ENCODE measurements around the gene DESI1.
A peak's percentile ranks its signal among the peaks of the same experiment; 100 is the strongest.
"Not testable (repeated sequence)": the region's sequence is repeated elsewhere in the genome, so short reads cannot be mapped to it uniquely, and the experiment has no call there.

DESI1 gene

DNA sequence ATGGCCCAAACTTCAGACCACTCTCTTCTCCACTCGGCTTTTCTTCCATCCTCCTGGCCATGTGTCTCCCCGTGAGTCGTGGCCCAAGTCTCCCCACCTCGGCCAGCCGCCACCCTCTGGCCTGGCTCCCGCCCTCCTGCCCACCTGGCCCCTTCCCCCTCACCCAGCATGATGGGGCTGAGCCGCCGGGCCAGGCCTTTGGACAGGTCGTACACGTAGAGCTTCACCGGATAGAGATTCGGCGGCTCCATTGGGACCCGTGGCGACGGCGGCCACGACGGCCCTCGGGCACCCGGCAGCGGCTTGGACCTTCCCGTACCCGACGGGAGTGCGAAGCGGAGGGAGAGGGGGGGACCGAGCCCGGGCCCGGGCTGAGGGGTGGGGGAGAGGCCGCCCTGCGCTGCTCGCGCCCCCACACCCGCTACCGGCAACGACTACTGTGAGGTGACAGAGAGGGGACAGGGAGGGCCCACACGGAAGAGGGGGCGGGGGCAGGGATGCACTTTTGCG lies at the start of gene DESI1:
Gene DESI1 (minus strand): TSS at position 455 of the 510 bp plus-strand sequence. CDS start 204 bp downstream, at position 251.
- peak within 1 kb of the TSS; percentile 99 for H3K4me3 ChIP-seq
- no peaks in the 10 kb centered on the region for H3K27me3 ChIP-seq (ENCODE audit: low read depth)
- in situ Hi-C loops (cut with MboI; ENCODE audit: low sequenced_read_pairs): no loop called here
- DNase-seq (ENCODE audit: low spot score in 2 of 2): peak; percentile 32 to 63
- H3K36me3 ChIP-seq (replicated peaks): peaks cover 42% of the 10 kb centered on the region
- peaks cover 12% of the 10 kb centered on the region for H3K4me1 ChIP-seq
- no peaks in the 10 kb centered on the region for H3K9me3 ChIP-seq

DNA sequence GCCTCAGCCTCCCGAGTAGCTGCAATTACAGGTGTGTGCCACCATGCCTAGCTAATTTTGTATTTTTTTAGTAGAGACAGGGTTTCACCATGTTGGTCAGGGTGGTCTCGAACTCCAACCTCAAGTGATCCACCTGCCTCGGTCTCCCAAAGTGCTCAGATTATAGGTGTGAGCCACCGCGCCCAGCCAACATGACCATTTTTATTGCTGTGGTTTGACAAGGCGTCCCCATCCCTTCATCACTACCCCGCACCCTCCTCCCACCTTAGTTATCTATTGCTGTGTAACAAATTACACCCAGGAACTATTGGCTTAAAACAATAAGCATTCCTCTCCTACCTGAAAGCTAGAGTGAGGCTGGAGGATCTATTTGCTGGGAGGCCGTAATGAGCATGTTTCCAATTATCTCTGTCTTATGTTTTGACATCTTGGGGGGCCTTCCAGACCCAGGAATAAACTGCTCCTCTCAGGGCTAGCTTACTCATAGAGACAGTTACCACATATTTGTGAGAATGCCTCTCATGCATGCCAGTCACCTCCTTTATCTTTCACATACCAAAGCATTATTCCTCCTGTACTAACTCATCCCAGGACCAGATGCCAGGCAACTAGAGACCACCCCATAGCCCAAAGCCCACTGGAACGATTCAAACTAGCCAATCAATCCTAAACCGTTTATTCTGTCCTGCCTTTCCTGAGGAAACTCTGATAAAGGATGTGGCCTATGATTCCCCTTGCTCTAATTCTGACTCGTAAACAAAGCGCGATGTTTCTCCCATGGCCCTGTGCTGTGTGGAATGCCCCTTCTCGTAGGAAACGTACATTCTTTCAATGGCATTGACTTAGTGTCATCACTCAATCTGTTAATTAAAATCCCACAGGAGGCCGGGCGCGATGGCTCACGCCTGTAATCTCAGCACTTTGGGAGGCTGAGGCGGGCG lies 48.4 kb upstream of the DESI1 start:
- Histone ChIP-seq H3K9me3 (no peaks in the 10 kb centered on the region), H3K27me3 (ENCODE audit: low read depth) (no peaks in the 10 kb centered on the region), H3K36me3 (replicated peaks) (peaks cover 28% of the 10 kb centered on the region), H3K4me3 (no peak overlapping the region), H3K4me1 (peaks cover 15% of the 10 kb centered on the region)
- DNase-seq (ENCODE audit: low spot score in 2 of 2): no peak
- in situ Hi-C loops (cut with MboI; ENCODE audit: low sequenced_read_pairs): no loop called here

DNA sequence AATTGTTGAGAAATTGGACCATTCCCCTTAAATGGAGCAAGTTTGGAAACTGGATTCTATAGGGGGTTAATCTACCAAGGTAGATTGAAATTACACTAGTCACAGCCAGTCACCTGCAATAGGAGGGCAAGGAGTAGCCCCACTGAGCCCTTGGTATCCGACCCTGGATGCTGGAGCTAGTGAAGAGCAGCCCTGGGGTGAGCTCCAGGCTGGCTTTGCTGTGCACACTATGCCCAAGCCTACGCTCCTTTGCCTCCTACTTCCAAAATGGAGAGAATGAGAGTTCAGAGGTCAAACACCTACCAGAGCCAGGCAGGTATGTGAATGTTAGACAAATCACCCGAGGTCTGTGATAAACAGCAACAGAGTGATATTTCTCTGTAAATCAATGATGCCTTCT lies 44.1 kb upstream of the DESI1 start:
- H3K36me3 ChIP-seq (replicated peaks): peaks cover 55% of the 10 kb centered on the region
- in situ Hi-C loops (cut with MboI; ENCODE audit: low sequenced_read_pairs): no loop called here
- H3K4me1 ChIP-seq: peaks cover 15% of the 10 kb centered on the region

DNA sequence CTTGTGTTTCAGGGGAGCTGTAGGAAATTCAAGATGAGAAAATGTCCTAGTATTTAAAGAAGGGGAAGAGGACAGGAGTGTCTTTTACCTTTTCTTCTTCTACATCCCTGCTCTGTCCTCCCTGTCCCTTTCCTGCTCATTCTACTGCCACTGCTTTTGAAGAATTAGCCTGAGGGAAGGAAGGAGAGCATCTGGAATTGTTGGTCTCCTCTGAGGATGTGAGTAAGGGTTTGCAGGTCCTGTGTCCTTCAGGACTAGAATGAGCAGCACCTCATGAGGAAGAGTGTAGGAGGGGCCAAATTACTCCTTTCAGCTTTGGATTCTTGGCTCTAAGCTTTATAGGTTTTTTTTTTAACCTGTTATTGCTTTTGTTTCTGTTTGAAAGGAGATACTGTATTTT lies 43.6 kb upstream of the DESI1 start:
- Histone ChIP-seq H3K27me3 (ENCODE audit: low read depth) (no peaks in the 10 kb centered on the region), H3K36me3 (replicated peaks) (peaks cover 60% of the 10 kb centered on the region), H3K9me3 (no peaks in the 10 kb centered on the region), H3K4me1 (peaks cover 15% of the 10 kb centered on the region), H3K4me3 (no peak overlapping the region)
- in situ Hi-C loops (cut with MboI; ENCODE audit: low sequenced_read_pairs): no loop called here
- DNase-seq (ENCODE audit: low spot score in 2 of 2): no peak

More for the DNA sequence above, 44.1 kb upstream of the DESI1 start:
- no peaks in the 10 kb centered on the region for H3K27me3 ChIP-seq (ENCODE audit: low read depth)
- DNase-seq (ENCODE audit: low spot score in 2 of 2): no peak
- H3K4me3 ChIP-seq: no peak overlapping the region
- no peaks in the 10 kb centered on the region for H3K9me3 ChIP-seq

DNA sequence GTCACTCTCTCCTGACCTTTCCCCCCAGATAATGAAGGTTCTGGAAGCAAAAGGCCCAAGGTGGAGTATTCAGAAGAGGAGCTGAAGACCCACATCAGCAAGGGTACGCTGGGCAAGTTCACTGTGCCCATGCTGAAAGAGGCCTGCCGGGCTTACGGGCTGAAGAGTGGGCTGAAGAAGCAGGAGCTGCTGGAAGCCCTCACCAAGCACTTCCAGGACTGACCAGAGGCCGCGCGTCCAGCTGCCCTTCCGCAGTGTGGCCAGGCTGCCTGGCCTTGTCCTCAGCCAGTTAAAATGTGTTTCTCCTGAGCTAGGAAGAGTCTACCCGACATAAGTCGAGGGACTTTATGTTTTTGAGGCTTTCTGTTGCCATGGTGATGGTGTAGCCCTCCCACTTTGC lies 42.8 kb upstream of the DESI1 start:
- H3K9me3 ChIP-seq; H3K27me3 ChIP-seq (ENCODE audit: low read depth); in situ Hi-C loops (cut with MboI; ENCODE audit: low sequenced_read_pairs); DNase-seq (ENCODE audit: low spot score in 2 of 2); H3K4me3 ChIP-seq: not testable (repeated sequence)
- peaks cover 69% of the 10 kb centered on the region for H3K36me3 ChIP-seq (replicated peaks)
- H3K4me1 ChIP-seq: peaks cover 15% of the 10 kb centered on the region

DNA sequence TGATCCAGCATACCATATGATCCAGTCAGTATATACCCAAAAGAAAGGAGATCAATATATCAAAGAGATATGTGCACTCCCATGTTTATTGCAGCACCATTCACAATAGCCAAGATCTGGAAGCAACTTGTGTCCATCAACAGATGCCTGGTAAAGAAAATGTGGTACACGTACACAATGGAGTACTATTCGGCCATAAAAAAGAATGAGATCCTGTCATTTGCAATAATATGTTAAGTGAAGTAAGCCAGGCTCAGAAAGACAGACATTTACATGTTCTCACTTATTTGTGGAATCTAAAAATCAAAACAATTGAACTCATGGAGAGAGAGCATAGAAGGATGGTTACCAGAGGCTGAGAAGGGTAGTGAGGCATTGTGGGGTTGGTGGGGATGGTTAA lies 40.9 kb upstream of the DESI1 start:
- H3K4me3 ChIP-seq: no peak overlapping the region
- DNase-seq (ENCODE audit: low spot score in 2 of 2): no peak
- H3K4me1 ChIP-seq: peaks cover 4% of the 10 kb centered on the region
- H3K27me3 ChIP-seq (ENCODE audit: low read depth): no peaks in the 10 kb centered on the region
- no peaks in the 10 kb centered on the region for H3K9me3 ChIP-seq
- peaks cover 86% of the 10 kb centered on the region for H3K36me3 ChIP-seq (replicated peaks)
- in situ Hi-C loops (cut with MboI; ENCODE audit: low sequenced_read_pairs): no loop called here

DNA sequence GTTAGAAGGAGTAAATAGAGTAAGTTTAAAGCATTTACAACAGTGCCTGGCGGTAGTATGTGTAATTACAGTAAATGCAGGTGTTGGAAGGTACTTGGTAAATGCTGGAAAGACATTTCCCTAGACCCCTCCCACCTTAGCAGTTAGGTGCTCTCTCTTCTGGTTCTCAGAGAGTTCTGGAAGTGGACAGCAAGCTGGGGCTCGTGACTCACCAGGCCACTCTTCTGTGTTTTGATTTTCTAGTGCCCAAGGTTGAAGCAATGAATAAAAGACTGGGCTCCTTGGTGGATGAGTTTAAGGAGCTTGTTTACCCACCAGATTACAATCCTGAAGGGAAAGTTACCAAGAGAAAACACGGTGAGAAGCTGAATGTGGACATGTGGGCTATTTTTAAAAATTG lies 40.2 kb upstream of the DESI1 start:
- no peak for DNase-seq (ENCODE audit: low spot score in 2 of 2)
- H3K4me1 ChIP-seq: no peaks in the 10 kb centered on the region
- in situ Hi-C loops (cut with MboI; ENCODE audit: low sequenced_read_pairs): no loop called here
- peaks cover 90% of the 10 kb centered on the region for H3K36me3 ChIP-seq (replicated peaks)
- no peak overlapping the region for H3K4me3 ChIP-seq
- no peaks in the 10 kb centered on the region for H3K27me3 ChIP-seq (ENCODE audit: low read depth)
- H3K9me3 ChIP-seq: no peaks in the 10 kb centered on the region

DNA sequence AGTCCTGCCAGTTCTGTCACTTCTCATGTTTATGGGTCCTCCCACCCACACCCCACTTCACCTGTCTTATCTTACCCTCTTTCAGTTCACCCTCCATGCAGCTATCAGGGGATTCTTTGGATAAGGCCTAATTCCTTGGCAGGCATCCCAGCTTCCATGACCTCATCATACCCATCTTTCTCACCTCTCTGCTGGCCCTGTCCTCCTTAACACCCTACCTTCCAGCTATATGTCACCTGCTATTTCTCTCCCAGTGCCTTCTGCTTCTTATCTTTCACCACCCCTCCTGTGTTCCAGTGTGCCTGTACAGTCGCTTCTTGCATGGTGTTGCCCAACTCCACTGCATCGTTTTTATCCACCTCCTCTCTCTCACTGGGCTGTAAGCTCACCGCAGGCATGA lies 39.6 kb upstream of the DESI1 start:
- H3K4me3 ChIP-seq: no peak overlapping the region
- no peaks in the 10 kb centered on the region for H3K27me3 ChIP-seq (ENCODE audit: low read depth)
- in situ Hi-C loops (cut with MboI; ENCODE audit: low sequenced_read_pairs): no loop called here
- no peaks in the 10 kb centered on the region for H3K4me1 ChIP-seq
- no peaks in the 10 kb centered on the region for H3K9me3 ChIP-seq
- peaks cover 93% of the 10 kb centered on the region for H3K36me3 ChIP-seq (replicated peaks)
- no peak for DNase-seq (ENCODE audit: low spot score in 2 of 2)

DNA sequence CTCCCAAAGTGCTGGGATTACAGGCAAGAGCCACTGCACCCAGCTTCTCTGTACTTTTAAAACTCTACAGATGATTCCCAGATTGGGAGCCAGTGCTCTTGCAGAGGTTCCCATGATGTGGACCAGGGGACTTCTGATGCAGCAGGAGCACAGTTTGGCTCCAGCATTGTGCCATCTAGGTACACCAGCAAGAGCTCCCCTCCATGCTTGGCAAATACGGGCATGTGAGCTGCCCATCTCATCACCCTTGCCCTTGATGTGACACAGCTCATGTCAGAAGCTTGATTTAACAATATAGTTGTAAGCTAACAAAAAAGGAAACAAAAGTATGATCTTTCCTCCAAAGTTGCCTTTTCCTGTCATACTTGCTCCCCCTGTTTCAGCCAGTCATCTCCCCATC lies 39.1 kb upstream of the DESI1 start:
- peaks cover 93% of the 10 kb centered on the region for H3K36me3 ChIP-seq (replicated peaks)
- in situ Hi-C loops (cut with MboI; ENCODE audit: low sequenced_read_pairs): no loop called here
- DNase-seq (ENCODE audit: low spot score in 2 of 2): no peak

DNA sequence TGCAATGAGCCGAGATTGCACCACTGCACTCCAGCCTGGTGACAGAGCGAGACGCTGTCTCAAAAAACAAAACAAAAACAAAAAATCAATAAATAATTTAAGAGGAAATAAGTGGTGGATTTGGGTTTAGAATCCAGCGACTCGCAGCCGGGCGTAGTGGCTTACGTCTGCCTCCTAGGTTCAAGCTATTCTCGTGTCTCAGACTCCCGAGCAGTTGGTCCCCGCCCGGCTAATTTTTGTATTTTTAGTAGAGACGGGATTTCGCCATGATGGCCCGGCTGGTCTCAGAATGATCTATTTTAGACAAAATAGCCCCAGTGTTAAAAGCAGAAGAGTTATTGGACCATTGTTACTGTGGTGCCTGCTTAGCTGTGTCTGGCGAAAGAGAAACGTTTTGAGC lies 38.0 kb upstream of the DESI1 start:
- no peaks in the 10 kb centered on the region for H3K9me3 ChIP-seq
- peaks cover 93% of the 10 kb centered on the region for H3K36me3 ChIP-seq (replicated peaks)
- no peak overlapping the region for H3K4me3 ChIP-seq
- H3K4me1 ChIP-seq: no peaks in the 10 kb centered on the region
- in situ Hi-C loops (cut with MboI; ENCODE audit: low sequenced_read_pairs): no loop called here
- DNase-seq (ENCODE audit: low spot score in 2 of 2): no peak
- no peaks in the 10 kb centered on the region for H3K27me3 ChIP-seq (ENCODE audit: low read depth)

More for the DNA sequence above, 39.1 kb upstream of the DESI1 start:
- Histone ChIP-seq H3K4me1 (no peaks in the 10 kb centered on the region), H3K27me3 (ENCODE audit: low read depth) (no peaks in the 10 kb centered on the region), H3K4me3 (no peak overlapping the region), H3K9me3 (no peaks in the 10 kb centered on the region)

DNA sequence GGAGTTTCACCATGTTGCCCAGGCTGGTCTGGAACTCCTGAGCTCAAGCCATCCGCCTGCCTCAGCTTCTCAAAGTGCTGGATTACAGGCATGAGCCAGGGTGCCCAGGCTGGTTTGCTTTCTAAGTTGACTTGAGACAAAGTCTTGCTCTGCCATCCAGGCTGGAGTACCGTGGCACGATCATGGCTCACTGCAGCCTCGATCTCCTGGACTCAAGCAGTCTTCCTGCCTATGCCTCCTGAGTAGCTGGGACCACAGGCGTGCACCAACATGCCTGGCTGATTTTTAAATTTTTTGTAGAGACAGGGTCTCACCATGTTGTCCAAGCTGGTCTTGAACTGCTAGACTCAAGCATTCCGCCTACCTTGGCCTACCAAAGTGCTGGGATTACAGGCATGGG lies 36.9 kb upstream of the DESI1 start:
- Histone ChIP-seq H3K9me3 (no peaks in the 10 kb centered on the region), H3K4me1 (no peaks in the 10 kb centered on the region), H3K4me3 (no peak overlapping the region), H3K27me3 (ENCODE audit: low read depth) (no peaks in the 10 kb centered on the region), H3K36me3 (replicated peaks) (peaks cover 93% of the 10 kb centered on the region)
- in situ Hi-C loops (cut with MboI; ENCODE audit: low sequenced_read_pairs): no loop called here
- DNase-seq (ENCODE audit: low spot score in 2 of 2): no peak

DNA sequence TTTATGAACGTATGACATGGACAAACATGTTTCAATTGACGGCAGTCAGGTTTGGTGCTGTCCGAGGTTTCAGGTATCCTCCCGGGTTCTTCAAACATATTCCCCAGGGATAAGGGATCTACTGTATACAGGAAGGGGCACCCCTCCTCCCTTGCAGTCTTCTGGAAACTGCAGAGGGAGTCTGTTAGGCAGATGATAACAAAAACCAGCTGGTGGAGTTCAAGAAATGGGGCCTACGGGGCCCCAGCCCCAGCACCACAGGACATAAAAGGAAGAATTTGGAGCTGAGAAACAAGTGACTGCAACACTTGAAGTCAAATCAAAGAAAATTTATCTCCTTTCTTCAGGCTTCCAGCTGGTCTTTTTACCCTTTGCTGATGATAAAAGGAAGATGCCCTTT lies 35.7 kb upstream of the DESI1 start:
- H3K27me3 ChIP-seq (ENCODE audit: low read depth): no peaks in the 10 kb centered on the region
- DNase-seq (ENCODE audit: low spot score in 2 of 2): no peak
- H3K4me3 ChIP-seq: no peak overlapping the region
- no peaks in the 10 kb centered on the region for H3K4me1 ChIP-seq
- no peaks in the 10 kb centered on the region for H3K9me3 ChIP-seq
- in situ Hi-C loops (cut with MboI; ENCODE audit: low sequenced_read_pairs): no loop called here
- H3K36me3 ChIP-seq (replicated peaks): peaks cover 93% of the 10 kb centered on the region

DNA sequence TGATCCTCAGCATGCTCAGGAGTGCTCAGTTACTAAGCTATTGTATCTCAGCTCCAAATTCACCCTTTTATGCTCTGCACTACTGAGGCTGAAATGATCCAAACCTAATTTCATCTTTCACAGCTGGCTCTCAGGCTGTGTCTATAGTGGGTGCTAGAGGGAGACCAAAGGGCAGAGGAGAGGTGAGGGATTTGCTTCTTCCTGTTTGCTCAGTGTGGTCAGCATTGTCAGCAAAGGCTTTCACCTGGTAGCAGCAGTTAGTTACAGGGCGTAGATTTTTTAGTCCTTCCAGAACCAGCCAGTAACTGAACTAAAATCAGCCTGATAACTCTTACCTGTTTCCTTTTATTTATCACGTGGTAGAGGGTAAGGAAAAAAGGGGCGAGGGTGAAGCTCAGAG lies 33.5 kb upstream of the DESI1 start:
- in situ Hi-C loops (cut with MboI; ENCODE audit: low sequenced_read_pairs): no loop called here
- Histone ChIP-seq H3K4me3 (no peak overlapping the region), H3K9me3 (no peaks in the 10 kb centered on the region), H3K27me3 (ENCODE audit: low read depth) (no peaks in the 10 kb centered on the region), H3K36me3 (replicated peaks) (peaks cover 90% of the 10 kb centered on the region), H3K4me1 (no peaks in the 10 kb centered on the region)
- DNase-seq (ENCODE audit: low spot score in 2 of 2): no peak

DNA sequence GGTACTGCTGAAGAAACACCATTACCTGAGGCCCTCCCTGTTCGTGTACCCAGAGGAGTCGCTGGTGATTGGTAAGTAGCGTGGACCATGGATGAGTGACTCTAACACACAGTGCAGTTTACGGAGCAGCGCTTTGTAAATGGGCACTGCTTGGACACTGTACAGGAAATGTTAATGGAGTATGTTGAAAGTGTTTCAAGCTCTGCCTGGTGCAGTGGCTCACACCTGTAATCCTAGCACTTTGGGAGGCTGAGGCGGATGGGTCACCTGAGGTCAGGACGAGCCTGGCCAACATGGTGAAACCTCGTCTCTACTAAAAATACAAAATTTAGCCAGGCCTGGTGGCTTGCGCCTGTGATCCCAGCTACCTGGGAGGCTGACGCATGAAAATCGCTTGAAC lies 30.0 kb upstream of the DESI1 start:
- H3K36me3 ChIP-seq (replicated peaks): peaks cover 91% of the 10 kb centered on the region
- DNase-seq (ENCODE audit: low spot score in 2 of 2): no peak
- in situ Hi-C loops (cut with MboI; ENCODE audit: low sequenced_read_pairs): no loop called here

More for the DNA sequence above, 30.0 kb upstream of the DESI1 start:
- H3K27me3 ChIP-seq (ENCODE audit: low read depth): no peaks in the 10 kb centered on the region
- H3K9me3 ChIP-seq: no peaks in the 10 kb centered on the region
- no peak overlapping the region for H3K4me3 ChIP-seq
- no peaks in the 10 kb centered on the region for H3K4me1 ChIP-seq

Data from HAP-1 (cell line).